Kidney capillary endothelial cell (primary cell): ENCODE measurements around the gene SIPA1L3.

Source experiments
- DNase-seq: peaks from one replicate; pipeline ENCODE4 v3.0.0-alpha.2; 2018; ENCODE audit warnings: low spot score

Gene SIPA1L3

DNA sequence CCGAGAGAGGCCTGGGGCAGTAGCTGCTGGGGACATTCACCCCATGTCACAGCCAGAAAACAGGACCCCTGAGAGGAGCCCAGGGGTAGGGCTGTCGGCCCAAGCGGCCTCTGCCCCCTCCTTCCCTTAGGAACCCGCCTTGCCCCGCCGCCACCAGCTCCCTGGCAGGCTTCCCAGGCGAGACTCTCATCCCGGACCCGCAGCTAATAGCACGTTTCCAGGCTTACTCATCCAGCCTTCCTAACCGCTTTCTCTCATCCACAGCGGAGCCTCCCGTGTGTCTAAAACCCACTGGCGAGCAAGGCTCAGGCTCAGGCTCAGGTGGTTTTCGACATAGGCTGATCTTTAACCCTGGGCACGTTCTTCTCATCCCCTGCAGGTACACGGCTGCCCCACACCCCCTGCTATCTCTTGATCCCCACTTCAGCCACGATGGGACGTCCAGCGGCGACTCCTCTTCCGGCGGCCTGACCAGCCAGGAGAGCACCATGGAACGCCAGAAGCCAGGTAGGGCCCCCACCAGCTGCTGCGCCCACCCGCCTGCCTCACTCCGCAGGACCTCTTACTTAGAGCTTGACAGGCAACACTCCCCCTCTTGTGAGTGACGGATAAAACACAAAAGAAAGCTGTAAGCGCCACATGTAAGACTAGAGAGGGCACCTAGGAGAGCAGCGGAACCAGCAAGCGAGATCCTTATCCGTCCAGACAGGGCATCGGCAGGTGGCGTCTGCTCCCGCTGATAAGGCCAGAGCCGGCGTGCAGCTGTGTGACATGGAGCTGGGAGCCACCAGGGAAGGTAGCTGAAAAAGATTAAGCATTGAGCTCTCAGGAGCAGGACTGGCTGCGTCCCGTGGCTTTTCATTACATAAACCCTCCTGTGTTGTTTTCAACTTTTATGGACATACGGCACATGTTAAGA, 245.7 kb downstream of the SIPA1L3 start:
- no peak for DNase-seq

DNA sequence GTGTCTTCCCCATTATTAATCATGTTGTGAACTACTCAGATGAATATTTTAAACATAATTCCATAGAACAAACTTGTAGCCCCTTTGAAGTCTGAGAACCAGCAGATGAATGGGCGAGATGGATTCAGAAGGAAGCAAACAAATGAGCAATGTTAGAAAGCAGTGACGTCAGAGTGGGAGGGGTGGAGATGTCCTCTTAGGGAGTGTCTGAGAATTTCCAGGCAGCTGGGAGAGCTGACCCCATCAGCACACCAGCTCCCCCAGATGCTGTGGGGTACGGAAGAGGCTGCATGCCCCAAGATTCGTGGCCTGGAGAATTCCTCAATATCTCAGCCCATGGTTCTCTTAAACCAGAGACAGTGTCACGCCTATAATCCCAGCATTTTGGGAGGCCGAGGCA, 248.4 kb downstream of the SIPA1L3 start:
- no peak for DNase-seq

DNA sequence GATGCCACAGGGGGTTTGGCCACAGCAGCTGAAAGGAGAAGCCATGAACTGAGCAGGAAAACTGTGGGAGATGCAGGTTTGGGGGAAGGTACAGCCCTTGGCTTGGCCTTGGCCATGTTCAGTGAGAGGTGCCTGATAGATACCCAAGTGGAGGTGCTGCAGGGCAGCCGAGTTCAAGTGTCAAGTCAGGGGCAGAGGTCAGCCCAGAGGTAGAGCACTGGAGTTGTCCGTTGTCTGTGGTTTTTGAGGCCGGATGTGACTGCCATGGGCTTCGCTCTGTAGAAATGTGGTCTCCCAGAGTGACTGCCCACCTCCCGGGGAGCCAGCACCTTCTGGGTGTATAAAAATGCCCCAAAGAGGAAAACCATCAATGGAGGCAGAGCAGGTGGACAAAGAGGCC, 251.7 kb downstream of the SIPA1L3 start:
- DNase-seq, result no peak

DNA sequence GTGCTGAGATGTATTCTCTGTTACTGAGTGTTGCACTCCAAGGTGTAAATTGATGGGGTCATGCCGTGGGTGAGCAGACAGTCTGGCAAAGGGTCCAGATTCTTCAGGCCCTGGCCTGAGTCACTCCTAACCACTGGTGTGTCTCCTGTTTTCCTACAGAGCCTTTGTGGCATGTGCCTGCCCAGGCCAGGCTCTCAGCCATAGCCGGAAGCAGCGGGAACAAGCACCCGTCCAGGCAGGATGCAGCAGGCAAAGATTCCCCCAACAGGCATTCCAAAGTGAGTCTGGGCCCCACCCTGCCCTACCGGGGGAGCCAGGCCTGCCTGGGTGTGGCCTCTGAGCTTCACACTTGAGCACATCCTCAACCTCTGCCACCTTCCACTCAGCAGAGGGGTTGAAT, 255.1 kb downstream of the SIPA1L3 start:
- no peak for DNase-seq

DNA sequence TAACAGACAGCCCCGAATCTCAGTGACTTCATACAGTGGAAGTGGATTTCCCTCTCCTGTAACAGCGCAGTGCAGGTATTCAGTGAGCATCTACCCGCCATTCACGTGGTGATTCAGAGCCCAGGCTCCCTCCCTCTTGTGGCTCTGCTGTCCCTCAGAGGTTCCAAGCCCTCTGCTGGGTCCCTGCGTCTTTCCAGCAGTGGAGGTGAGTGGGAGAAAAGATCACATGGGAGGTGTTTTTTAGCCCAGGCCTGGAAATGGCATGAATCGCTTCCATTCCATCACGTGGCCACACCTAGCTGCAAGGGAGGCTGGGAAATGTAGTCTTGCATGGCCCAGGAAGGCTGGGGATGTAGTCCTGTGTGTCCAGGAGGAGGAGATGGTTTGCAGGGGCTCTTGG, 255.6 kb downstream of the SIPA1L3 start:
- DNase-seq, result no peak

DNA sequence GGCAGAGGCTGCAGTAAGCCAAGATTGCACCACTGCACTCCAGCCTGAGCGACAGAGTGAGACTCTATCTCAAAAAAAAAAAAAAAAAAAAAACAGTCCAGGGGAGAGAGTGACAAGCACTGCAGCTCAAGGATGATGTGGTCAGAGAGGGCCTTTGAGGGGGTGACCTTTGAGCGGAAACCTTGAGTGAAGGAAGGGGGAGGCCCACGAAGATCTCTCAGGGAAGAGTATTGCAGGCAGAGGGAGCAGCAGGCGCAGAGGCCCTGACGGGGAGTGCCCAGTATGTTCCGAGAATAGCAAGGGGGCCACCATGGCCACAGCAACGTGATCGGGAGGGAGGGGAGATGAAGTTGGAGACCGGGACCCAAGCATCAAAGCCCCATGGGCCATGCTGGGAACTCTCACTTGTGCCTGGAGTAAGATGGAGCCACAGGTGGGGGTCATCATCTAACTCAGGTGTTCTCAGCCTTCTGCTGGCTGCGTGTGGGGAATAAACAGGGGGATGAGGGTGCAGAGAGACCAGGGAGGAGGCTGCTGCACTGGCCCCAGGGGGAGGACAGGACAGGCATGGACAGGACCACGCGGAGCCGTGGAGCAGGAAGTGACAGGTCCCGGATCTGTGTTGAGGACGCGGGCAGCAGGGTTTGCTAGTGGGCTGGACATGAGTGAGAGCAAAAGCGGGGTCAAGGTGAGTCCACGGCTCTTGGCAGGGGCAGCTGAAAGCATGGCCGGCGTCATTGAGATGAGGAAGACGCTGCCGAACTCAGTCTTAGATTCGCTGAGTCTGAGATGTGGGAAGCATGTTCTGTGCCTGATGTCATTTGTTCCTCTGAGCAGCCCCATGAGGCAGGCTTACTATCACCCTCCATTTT, 256.6 kb downstream of the SIPA1L3 start:
- DNase-seq, result no peak

DNA sequence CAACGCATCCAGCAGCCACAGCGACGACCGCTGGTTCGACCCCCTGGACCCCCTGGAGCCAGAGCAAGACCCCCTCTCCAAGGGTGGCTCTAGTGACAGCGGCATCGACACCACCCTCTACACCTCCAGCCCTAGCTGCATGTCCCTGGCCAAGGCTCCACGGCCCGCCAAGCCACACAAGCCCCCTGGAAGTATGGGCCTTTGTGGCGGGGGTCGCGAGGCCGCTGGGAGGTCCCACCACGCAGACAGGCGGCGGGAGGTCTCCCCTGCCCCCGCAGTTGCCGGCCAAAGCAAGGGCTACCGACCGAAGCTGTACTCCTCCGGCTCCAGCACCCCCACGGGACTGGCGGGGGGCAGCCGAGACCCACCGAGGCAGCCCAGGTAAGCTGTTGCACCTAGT, 257.5 kb downstream of the SIPA1L3 start:
- DNase-seq, result no peak

DNA sequence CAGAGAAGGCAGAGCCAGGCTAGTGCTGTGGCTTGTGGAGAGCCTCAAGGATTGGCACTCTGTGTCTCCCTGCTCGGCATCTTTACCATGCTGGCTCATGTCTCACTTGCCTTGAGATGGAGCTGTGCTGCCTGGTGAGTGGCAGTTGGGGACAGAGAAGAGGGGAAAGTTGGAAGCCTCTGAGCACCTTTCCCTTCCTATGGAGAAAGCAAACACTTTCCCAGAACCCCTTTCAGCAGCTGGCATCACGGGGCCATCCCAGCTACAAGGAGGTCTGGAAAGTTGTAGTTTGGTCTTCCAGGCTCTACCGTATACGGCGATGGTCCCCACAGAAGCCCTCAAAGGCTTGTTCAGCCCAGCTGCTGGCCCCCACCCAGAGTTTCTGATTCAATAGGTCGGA, 258.3 kb downstream of the SIPA1L3 start:
- no peak for DNase-seq

DNA sequence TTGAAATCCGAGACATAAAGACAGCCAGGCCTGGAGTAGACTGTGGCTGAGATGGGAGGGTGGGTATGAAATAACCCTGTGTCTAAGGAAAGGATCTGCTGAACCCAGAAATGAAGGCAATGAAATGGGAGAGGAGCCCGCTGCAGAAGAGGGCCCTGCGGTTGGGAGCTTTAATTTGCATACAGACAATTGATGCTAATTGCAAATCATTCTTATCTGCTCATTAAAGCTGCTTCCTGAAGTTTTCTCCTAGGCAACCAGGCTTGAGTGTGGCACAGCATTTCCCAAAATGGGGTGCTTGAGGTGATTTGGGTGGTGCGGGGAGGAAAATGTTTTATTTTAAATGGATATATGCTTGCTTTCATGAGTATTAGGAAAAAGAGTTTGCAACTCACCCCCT, 261.6 kb downstream of the SIPA1L3 start:
- no peak for DNase-seq

DNA sequence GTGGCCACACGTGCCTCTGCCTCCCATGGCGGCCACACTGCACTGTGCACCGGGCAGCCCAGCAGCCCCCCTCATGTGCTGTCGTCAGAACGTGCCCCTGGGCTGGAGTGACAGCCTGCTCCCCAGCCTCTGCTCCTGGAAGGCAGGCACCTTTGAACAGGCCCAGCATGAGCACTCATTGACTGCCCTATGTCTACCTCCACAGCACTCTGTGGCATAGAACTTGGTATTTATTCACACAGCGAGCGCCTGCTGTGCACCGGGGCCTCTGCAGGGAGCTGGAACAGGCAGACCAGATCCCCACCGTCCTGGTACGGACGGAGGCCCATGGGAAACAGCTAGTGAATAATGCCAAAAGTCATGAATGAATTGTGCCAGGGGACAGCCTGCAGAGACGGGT, 263.3 kb downstream of the SIPA1L3 start:
- no peak for DNase-seq

DNA sequence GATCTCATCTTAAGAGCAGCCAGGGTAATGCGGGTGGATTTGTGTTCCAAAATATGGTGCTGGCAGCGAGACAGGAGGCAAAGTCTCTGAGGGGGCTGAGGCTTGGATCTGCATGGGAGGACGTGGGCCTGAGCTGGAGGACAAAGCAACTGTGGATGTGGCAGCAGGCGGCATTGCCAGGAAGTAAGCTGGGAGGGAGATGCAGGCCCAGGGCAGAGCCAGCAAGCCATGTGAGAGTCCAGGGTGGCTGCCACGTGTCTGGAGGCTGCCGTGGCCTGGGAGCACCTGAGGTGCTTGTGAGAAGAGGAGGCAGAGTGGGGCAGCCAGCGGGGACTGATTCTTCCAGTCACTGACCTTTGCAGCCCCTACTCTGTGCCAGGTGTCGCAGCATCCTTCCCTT, 265.0 kb downstream of the SIPA1L3 start:
- no peak for DNase-seq

DNA sequence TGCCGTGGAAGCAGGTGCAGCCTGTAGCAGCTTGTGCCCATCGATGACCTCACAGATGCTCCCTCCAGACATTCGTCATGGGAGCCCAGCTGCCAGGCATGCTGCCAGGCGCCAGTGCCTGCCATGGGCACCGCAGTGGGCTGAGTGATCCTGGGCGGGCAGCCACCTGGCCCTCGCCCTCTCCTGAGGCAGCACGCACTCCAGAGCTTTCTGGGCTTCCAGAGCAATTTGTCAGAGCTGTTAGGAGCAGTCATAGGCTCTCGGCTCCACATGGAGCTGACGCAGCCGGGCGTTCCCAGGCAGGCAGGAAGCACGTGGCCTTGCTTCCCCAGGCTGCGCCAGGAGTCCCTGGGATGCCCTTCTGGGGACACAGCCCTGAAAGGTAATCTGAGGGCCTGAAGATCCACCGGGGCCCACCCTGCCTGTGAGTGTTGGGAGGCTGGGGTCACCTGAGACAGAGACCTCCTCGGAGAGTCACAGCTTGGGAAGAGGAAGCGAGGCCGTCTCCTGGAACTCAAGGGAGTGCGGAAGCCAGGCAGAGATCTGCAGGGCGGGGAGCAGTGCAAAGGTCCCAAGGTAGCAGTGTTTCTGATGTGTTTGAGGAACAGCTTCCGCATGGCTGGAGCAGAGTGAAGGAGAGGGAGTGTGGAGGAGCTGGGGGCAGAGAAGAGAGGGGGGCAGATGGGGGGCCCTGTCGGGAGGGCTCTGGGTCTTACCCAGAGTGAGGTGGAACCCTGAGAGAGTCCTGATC, 266.5 kb downstream of the SIPA1L3 start:
- DNase-seq, result peak; percentile 33

DNA sequence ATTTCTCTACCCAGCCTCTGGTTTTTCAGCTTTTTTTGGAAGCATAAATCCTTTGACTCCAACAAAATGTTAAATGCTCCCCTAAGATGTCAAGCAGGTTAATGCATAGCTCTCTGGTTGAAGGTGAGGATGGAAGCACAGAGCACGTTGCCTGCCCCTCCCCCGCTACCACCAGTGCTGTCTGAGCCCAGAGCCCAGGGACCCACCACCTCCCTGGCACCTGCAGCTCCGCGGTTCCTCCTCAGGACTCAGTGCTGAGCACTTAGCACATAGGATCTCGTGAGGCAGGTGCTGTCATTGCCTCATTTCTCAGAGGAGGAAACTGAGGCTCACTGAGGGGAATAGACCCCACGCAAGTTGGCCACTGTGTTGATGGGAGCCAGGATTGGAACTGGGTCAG, 268.4 kb downstream of the SIPA1L3 start:
- DNase-seq, result no peak

DNA sequence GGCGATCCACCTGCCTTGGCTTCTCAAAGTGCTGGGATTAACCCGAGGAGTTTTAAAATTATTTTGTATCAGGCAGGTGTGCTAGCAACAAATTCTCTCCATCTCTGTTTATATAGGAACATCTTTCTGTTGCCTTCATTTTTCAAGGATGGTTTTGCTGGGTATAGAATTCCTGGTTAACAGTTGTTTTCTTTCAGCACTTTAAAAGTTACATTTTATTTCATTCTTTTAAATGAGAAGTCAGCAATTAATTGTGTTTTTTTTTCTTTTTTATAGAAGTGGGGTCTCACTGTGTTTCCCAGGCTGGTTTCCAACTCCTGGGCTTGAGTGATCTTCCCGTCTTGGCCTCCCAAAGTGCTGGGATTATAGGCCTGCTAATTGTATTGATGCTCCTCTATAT, 273.1 kb downstream of the SIPA1L3 start:
- no peak for DNase-seq

DNA sequence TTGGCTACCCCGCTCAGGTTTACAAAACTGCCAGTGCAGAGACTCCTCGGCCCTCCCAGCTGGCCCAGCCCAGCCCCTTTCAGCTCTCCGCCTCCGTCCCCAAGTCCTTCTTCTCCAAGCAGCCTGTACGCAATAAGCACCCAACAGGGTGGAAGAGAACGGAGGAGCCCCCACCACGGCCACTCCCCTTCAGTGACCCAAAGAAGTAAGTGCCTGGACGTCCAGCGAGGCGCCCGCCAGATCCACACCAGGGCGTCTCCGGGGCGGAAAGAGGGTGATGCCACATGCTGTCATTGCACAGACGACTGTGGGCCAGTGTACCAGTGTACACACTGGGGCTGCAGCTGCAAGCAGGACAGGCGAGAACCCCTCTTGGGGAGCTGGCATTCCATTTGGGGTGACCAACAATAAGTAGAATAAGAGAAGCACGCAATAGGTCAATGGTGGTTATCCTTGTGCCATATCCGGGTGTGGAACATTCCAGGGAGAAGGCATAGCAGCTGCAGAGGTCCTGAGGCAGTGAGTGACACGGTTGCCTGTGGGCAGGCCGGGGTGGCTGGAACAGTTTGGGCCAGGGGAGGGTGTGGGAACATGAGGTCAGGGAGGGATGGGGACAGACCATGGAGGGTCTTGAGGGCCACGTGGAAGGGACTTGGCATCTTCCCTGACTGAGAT, 275.7 kb downstream of the SIPA1L3 start:
- no peak for DNase-seq

DNA sequence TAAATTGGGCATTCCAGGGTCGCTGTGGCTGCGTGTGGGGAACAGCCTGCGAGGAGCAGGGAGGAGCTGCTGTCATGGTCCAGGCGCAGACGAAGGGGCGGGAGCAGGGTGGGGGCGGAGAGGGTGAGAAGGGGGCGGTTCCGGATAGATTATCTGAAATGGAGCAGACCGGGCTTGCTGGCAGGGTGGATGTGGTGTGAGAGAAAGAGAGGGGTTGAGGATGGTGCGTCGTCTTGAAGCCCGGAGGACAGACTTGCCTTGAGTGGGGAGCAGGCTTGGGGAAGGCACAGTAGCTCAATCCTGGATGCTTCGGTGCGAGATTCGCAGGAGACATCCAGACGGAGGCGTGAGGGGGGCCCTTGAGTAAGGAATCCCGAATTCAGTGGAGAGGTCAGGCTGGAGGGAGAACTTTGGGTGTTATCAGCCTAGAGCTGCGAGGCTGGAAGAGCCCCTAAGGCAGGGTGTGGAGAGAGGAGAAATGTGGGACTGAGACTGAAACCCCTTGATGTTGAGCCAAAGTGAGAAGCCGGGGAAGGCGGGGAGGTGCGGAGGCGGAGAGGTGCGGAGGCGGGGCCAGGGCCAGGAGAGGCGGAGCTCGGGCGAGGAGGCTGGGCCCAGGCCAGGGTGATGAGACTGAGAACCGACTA, 276.4 kb downstream of the SIPA1L3 start:
- no peak for DNase-seq

DNA sequence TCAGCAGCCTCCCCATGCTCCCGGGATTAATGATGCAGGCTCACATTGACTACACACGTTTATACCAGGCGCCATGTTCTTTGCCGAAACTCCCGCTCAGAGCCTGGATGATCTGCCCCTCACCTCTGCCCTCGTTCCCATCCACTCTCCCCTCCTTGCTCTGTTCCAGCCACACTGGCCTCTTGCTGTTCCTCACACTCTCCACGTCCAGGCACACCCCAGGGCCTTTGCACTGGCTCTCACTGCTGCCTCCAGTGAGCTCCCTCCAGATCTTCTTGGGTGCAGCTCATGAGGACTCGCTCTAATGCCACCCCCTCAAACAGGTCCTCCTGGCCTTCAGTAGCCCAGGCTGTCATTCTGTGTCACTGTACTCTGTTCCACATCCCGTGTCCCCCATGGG, 277.8 kb downstream of the SIPA1L3 start:
- no peak for DNase-seq

DNA sequence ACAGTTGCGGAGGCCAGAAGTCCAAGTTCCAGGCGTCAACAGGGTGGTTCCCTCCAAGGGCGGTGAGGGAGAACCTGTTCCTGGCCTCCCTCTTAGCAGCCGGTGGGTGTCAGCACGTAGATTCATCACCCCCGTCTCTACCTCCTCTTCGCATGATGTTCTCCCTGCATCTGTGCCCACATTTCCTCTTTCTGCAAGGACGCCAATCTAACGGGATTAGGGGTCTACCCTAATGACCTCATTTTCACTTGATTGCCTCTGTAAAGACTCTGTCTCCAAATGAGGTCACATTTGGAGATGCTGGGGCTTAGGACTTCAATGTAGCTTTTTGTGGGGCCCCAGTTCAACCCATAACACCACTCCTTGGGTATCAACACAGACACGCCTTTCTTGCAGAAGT, 278.6 kb downstream of the SIPA1L3 start:
- no peak for DNase-seq

DNA sequence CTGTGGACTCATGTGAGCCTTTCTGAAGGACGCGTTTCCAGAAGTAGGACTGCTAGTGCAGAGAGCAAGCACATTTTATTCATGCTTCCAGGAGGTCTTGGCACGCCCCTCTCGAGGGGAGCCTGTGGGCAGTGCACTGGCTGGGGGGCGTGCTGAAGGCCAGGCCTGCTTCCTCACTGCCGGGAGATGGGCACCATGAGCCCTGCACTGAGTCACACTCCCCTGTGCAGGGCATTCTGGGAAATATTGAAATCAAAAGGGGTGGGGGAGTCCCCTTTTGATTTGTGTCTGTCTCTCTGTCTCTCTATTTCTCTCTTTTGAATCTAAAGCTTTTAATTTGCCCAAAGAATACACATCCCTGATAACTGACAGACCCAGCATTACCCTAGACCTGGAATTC, 283.1 kb downstream of the SIPA1L3 start:
- DNase-seq, result no peak

DNA sequence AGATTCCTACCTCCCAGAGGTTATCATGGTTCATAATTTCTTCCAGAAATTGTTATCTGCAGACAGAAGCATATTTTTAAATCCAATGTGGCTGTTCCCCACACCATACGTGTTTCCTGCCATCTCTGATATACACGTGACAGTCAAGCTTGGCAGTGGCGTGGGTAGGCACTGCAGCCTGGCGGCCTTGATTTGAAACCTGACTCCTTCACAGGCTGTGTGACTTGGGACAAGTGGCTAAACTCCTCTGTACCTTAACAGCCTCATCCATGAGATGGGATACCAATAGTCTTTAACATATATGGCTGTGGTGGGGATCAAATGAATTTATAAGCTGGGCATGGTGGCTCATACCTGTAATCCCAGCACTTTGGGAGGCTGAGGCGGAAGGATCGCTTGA, 283.8 kb downstream of the SIPA1L3 start:
- no peak for DNase-seq

DNA sequence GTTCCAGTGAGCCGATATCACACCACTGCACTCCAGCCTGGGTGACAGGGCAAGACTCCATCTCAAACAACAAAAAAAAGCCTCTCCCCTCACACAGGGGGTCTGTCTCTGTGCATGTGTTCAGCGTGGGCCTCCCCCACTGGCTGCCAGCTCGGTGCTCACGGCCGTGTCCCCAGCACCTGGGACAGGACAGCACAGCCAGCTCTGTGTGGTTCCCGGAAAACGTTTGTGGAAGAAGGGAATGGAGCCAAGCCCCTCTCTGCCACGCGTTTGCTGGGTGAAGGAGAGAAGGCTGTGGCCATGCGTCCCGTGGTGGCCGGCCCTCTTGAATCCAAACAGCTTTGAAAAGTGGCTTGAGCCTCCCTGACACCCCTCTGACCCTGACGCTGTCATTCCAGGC, 284.7 kb downstream of the SIPA1L3 start:
- DNase-seq, result no peak
